ENCODE results near the gene LNX1.

Gene LNX1

DNA sequence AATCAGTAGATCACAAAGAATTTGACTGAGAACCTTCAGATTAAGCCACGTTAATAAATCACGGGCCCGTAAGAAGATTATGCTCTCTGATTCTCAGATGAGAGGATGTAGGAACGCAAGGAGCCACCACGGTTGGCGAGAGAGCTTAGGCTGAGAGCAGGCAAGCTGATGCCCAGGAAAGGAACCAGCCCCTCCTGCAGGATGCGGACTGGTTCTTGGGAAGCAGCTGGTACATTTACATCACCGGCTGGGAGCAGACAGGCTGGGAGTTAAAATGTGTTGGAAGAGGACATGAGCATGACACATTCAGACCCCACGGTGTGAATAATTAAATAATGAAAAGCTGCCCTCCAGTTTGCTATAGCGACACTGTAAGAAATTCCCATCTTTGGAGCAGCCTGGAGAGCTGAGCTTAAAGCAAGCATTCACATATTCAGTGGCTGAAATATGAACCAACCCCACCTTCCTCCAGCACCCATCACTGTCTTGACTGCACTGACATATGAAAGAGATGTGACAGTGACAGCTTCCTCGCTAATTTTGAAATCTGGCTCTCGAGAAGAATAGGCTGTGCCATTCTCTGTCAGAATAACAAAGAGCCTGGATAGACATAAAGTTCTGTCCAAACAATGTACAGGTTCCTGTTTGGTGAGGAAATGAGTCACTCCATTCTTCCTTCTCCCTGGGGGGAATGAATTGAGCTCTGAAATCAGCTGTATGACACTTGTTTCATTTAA lies 33.1 kb downstream of the LNX1 start:
- TF ChIP-seq REST (IDR thresholded peaks at IDR 0.05; ENCODE audit: insufficient replicate concordance, low read depth) (no peak), GABPA (IDR thresholded peaks at IDR 0.05; ENCODE audit: low read depth) (no peak)
- Histone ChIP-seq H3K4me3 (replicated peaks; ENCODE audit: insufficient read depth, low read length) (no peak overlapping the region), H3K27me3 (ENCODE audit: insufficient read depth, poor library complexity, severe bottlenecking) (no peaks in the 10 kb centered on the region), H3K27ac (replicated peaks) (no peak overlapping the region)
- no peak for DNase-seq (ENCODE audit: low read depth in 1 of 2, low spot score in 1 of 2)

DNA sequence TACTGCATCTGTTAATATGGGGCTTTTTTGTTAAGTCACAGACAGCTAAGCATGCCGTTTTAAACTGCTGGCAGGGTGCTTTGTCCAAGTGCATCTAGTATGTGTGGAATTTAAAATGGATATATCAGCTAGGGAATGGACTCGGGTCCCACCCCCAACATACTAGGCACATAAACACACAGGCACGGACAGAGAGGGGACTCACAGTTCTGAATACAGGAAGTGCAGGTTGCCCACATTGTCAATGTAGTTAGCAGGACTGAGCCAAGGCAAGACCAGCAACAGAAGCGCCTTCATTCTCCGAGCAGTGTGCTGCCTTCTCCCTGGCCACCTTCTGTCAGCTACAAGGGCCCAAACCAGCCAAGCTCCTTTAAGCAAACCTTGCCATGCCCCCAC lies 33.6 kb downstream of the LNX1 start:
- TF ChIP-seq REST (IDR thresholded peaks at IDR 0.05; ENCODE audit: insufficient replicate concordance, low read depth) (no peak), SPI1 (IDR thresholded peaks at IDR 0.05; ENCODE audit: borderline replicate concordance, low read depth) (peak; percentile 27; the same call in 1 of the 2 replicates)
- Histone ChIP-seq H3K4me3 (replicated peaks; ENCODE audit: insufficient read depth, low read length) (no peak overlapping the region), H3K27me3 (ENCODE audit: insufficient read depth, poor library complexity, severe bottlenecking) (no peaks in the 10 kb centered on the region), H3K27ac (replicated peaks) (no peak overlapping the region)
- DNase-seq (ENCODE audit: low read depth in 1 of 2, low spot score in 1 of 2), result no peak

- no peak for TF ChIP-seq SPI1 (IDR thresholded peaks at IDR 0.05; ENCODE audit: borderline replicate concordance, low read depth)
- TF ChIP-seq, protein P1, sequence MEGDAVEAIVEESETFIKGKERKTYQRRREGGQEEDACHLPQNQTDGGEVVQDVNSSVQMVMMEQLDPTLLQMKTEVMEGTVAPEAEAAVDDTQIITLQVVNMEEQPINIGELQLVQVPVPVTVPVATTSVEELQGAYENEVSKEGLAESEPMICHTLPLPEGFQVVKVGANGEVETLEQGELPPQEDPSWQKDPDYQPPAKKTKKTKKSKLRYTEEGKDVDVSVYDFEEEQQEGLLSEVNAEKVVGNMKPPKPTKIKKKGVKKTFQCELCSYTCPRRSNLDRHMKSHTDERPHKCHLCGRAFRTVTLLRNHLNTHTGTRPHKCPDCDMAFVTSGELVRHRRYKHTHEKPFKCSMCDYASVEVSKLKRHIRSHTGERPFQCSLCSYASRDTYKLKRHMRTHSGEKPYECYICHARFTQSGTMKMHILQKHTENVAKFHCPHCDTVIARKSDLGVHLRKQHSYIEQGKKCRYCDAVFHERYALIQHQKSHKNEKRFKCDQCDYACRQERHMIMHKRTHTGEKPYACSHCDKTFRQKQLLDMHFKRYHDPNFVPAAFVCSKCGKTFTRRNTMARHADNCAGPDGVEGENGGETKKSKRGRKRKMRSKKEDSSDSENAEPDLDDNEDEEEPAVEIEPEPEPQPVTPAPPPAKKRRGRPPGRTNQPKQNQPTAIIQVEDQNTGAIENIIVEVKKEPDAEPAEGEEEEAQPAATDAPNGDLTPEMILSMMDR (IDR thresholded peaks at IDR 0.05; ENCODE audit: insufficient read depth, low read length), result no peak
- no peak for TF ChIP-seq REST (IDR thresholded peaks at IDR 0.05; ENCODE audit: insufficient replicate concordance, low read depth)
- TF ChIP-seq POLR2AphosphoS5 (IDR thresholded peaks at IDR 0.05; ENCODE audit: low read depth), result no peak
- TF ChIP-seq GABPA (IDR thresholded peaks at IDR 0.05; ENCODE audit: low read depth), result no peak
- Histone ChIP-seq H3K27me3 (ENCODE audit: insufficient read depth, poor library complexity, severe bottlenecking) (no peaks in the 10 kb centered on the region), H3K27ac (replicated peaks) (no peak overlapping the region), H3K4me3 (replicated peaks; ENCODE audit: insufficient read depth, low read length) (no peak overlapping the region)
- DNase-seq (ENCODE audit: low read depth in 1 of 2, low spot score in 1 of 2), result no peak
These were observed 34.6 kb downstream of the LNX1 start for GRCh38 chr4:53556651-53557050.

- DNase-seq (ENCODE audit: low read depth in 1 of 2, low spot score in 1 of 2), result no peak
- Histone ChIP-seq H3K4me3 (replicated peaks; ENCODE audit: insufficient read depth, low read length) (no peak overlapping the region), H3K27me3 (ENCODE audit: insufficient read depth, poor library complexity, severe bottlenecking) (no peaks in the 10 kb centered on the region), H3K27ac (replicated peaks) (no peak overlapping the region)
- TF ChIP-seq SPI1 (IDR thresholded peaks at IDR 0.05; ENCODE audit: borderline replicate concordance, low read depth) (no peak), GABPA (IDR thresholded peaks at IDR 0.05; ENCODE audit: low read depth) (no peak), REST (IDR thresholded peaks at IDR 0.05; ENCODE audit: insufficient replicate concordance, low read depth) (no peak), POLR2AphosphoS5 (IDR thresholded peaks at IDR 0.05; ENCODE audit: low read depth) (no peak)
- TF ChIP-seq, protein P1 (IDR thresholded peaks at IDR 0.05; ENCODE audit: insufficient read depth, low read length), result no peak
These were observed 37.6 kb downstream of the LNX1 start for GRCh38 chr4:53553486-53554210.

Measured in HL-60 (cell line).